C1 segment of cervical spinal cord (tissue), 14 donors: ENCODE measurements around the gene LRRC63.
"Not testable (repeated sequence)": the region's sequence is repeated elsewhere in the genome, so short reads cannot be mapped to it uniquely, and the experiment has no call there.

ENCODE experiments used
- DNase-seq, 14 donors: peaks; one replicate each; lab custom pipeline; 2025; lab: John Stamatoyannopoulos, UW

The LRRC63 gene

DNA sequence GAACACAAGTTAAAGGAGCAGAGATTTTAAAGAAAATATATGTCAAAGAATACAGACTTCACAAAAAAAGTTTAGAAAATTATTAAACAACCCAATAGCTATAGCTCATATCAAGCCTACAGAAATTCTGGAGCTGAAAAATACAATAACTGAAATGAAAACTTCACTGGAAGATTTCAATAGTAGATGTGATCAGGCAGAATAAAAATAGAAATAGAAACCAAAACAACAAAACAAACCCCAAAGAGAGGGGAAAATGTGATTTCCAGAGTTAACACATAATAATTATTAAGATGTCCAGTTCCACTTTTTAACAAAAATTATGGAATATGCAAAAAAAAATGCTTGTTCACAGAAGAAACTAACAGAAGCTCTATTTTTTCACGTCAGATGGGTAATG lies 23.6 kb downstream of the LRRC63 start:
- DNase-seq, result no peak

GRCh38 chr13:46265292-46265691 lies 53.6 kb downstream of the LRRC63 start:
- DNase-seq, result no peak

DNA sequence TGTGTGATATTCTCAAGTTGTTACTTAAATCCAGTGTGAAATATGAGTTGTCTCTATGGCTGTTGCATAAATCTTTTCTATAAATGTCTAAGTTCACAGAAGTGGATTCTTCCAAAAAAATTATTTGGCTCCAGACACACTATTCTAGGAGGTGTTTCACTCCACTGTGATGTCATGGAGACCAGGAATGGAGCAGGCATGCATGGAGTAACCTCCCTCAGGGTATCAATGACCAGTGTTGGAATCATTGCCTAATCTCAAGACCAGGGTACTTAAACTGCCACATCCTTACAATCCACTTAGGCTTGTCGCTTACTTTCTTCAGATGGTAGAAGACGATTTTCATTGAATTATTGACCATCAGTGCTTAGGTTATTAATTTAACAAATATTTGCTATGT lies 55.4 kb downstream of the LRRC63 start:
- no peak for DNase-seq

DNA sequence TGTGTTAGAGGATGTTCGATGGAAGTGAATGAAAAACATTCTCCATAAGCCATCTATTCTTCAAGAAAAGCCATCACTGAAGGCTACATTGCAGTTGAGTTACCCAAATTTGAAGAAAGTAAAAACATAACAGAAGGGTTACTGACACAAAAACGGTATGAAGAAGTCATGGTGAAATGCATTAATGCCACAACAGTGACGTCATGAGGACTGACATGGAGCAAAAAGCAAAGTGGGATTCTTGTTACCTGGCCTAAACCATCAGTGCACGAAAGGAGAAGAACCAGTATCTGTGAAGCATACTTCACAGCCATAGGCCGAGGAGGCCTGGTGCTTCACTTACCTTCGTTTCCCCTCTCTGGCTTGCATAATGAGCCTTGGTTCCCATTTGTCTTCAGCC lies 58.7 kb downstream of the LRRC63 start:
- DNase-seq, result no peak

DNA sequence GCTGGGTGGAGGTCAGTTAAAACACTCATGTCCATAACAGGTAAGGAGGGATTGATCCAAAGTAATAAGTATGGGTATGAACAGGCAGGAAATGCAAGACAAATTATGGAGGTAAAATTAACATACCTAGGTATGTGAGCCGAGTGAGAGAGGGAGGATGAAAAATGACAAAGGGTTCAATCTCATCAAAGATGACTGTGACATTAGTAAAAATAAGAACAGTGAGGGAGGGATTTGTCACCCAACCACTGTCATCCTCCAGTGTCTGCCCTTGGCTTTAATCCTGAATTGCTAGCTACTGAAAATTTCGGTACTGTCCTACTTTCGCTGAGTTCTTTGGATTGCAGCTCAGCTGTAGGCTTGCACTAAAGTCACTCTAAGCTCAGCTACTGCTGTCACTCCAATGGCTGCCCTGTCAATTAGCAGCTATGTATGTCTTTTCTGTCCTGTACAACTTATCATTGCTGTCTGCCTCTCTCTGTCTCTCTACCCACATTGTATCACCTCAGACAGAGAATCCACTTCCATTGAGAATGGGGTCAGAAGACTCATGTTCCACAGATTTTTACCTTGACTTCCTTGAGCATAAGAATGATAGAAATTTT lies 62.5 kb downstream of the LRRC63 start:
- no peak for DNase-seq

DNA sequence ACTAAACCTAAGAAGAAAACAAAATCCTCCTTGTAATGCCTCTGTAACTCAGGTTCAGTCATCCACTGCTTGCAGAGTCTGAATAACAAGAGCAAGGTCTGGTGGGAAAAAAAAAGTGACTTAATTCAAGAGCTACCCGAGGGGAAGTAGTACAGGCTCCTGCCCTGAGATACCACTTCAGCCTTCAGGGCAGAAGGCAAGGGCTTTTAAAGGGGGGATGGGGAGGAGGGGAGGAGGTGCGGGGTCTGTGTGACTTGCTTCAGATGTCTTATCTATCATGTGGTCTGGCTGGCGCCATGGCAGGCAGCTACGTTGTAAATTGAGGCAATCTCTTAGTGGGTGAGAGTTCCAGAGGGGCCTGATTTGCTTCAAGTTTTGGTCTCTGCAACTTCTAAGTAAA lies 66.7 kb downstream of the LRRC63 start:
- DNase-seq, result no peak

- no peak for DNase-seq
Measured at GRCh38 chr13:46281779-46282178, 70.1 kb downstream of the LRRC63 start.

DNA sequence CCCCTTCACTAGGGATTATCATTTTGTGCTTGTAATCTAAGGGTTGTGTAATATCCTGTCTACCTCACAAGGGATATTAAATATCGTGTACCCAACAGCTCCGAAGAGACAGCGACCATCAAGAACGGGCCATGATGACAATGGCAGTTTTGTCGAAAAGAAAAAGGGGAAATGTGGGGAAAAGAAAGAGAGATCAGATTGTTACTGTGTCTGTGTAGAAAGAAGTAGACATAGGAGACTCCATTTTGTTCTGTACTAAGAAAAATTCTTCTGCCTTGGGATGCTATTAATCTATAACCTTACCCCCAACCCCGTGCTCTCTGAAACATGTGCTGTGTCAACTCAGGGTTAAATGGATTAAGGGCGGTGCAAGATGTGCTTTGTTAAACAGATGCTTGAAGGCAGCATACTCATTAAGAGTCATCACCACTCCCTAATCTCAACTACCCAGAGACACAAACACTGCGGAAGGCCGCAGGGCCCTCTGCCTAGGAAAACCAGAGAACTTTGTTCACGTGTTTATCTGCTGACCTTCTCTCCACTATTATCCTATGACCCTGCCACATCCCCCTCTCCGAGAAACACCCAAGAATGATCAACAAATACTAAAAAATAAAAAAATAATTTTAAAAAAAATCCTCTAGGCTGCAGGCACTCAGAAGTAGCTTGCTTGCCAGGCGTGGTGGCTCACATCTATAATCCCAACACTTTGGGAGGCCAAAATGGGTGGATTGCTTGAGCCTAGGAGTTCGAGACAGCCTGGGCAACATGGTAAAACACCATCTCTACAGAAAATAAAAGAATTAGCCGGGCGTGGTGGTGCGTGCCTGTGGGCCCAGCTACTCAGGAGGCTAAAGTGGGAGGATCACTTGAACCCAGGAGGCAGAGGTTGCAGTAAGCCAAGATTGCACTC lies 72.4 kb downstream of the LRRC63 start:
- DNase-seq, result not testable (repeated sequence)

- no peak for DNase-seq
Measured at GRCh38 chr13:46286972-46287371, 75.2 kb downstream of the LRRC63 start.

DNA sequence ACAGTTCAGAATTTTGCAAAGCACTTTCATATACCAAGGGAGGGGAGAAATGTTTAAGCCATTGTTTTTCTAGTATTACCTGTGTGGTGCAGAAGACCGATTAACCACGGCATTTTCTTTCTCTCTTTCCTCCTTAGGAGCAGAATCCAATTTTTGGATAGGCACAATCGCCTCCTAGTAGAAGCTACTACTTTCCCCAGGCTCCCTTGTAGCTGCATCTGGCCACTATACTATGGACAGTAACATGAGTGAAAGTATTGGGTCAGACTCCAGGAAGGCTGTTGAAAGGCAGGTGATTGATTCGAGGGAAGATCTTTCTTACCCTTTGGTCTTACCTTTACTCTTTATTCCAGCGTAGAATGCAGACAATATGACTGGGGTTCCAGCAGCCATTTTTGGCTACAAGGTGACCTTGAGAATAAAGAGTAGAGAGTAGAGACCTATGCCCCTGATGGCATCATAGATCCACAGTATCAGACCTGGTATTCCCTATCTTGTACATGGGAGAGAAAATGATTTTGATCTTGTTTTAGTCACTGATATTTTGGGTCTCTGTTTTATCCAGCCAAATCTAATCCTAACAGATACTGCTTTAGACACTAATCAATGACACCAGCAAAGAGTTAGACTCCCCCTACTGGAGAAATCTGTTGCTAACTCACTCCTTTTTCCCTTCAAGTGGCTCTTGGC lies 77.0 kb downstream of the LRRC63 start:
- peak in 1 of 14 donors; percentile 2 for DNase-seq

DNA sequence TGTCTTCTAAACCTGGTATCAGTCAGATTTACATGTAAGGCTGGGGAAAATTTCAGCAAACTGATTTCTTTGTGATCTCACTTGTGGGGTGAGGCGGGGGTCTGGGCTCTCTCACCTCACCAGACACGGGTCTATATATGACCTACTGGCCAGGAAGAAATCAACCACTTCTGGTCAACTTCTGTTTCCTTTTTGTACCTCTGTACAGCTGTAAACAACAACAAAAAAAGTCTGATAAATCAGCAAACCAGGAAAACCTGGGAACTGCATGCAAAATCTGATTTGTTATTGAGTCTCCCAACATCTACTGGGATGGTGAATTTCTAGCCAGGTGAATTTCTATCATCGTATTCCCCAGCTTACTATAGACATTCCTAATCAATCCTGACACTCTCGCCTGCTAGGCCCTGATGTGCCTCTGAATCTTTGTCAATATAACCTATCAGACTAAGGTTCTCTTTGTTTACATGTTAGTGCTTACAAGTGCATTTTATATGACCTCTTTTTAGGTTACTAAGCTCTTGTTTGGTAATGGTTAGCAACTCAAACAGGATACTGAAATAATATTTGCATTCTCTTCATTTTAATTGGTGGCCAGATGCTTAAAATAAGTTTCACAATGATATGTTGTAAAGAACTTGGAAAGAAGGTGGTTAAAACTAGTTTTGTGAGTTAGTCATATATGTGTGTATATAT lies 77.7 kb downstream of the LRRC63 start:
- no peak for DNase-seq

- no peak for DNase-seq
Measured at GRCh38 chr13:46290434-46290833, 78.7 kb downstream of the LRRC63 start.

- no peak for DNase-seq
Measured at GRCh38 chr13:46293436-46293835, 81.7 kb downstream of the LRRC63 start.

- peak in 2 of 14 donors; percentile 12 to 16 for DNase-seq
Measured at GRCh38 chr13:46295491-46296114, 83.9 kb downstream of the LRRC63 start.

DNA sequence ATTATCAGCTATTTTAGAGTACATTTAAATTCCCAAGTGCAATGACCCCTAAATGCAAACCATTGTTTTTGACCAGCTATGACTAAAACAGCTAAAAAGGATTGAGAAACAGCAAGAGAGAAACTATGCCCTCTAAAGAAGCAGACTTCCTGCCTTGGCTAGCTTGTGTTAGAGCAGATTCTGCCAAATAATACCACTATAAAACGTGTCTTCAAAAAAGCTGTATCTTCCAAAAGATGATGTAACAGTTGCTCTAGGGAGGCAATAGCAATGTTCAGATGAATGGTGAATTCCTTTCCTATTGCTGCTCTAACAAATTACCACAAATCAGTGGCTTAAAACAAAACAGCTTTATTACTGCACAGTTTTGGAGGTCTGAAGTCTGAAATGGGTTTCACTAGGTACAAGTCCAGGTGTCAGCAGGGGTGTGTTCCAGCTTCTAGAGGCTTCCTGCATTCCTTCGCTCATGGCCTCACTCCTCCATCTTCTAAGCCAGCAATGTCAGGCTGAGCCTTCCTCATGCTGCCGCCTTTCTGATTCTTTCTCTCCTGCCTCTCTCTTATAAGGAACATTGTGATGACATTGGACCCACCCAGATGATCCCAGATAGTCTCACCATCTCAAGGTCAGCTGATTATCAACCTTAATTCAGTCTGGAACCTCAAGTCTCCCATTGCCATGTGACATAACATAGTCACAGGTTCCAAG lies 84.5 kb downstream of the LRRC63 start:
- DNase-seq, result no peak

DNA sequence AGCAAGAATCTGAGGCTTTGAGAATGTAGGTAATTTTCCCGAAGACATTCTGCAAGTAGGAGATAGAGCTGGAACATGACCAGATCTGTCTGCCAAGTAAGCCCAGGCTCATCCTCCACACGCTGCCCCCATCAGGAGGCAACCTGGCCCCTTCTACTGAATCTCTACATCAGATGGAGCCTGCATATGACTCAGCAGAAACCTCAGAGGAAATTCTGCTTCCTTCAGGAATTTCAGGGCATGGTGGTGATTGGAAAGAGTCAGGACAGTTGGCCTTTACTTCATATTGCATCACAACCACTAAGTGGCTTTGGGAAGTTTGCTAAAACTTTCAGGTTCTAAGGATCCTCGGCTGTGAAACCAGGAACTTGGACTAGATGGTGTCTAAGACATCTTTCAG lies 85.2 kb downstream of the LRRC63 start:
- DNase-seq, result no peak

GRCh38 chr13:46297361-46297811 lies 85.7 kb downstream of the LRRC63 start:
- no peak for DNase-seq

DNA sequence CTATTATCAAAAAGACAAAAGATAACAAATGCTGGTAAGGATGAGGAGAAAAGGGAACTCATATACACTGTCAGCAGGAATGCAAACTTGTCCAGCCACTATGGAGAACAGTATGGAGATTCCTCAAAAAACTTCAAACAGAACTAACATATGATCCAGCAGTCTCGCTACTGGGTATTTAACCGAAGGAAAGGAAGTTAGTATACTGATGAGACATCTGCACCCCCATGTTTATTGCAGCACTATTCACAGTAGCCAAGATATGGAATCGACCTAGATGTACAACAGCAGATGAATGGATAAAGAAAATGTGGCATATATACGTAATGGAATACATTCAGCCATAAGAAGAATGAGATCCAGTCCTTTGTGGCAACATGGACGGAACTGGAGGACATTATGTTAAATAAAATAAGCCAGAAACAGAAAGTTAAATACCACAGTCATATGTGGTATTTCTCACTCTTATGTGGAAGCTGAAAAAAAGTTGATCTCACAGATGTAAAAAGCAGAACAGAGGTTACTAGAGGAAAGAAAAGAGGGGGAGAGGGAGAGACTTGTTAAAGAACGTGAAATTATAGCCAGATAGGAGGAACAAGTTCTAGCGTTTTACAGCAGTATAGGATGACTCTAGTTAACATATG lies 92.1 kb downstream of the LRRC63 start:
- no peak for DNase-seq

DNA sequence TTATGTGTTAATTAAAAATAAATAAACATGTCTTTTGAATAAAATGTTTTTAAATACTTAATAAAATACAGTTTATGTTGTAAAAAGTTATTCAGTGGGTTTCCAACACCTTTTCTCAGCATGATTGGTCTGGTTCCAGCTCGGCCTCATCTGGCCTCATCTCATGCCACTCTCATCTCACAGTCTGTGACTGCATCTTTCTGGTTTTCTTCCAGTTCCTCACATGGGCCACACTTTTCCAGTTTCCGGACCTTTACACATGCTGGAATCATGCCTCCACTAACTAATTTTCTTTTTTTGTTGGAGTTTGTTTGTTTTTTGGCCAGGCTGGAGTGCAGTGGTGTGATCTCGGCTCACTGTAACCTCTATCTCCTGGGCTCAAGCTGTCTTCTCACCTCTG lies 92.8 kb downstream of the LRRC63 start:
- DNase-seq, result no peak

GRCh38 chr13:46307554-46307953 lies 95.8 kb downstream of the LRRC63 start:
- DNase-seq, result no peak
